ENCODE results near the gene CRTAP.
A peak's percentile ranks its signal among the peaks of the same experiment; 100 is the strongest.
"Not testable (repeated sequence)": the region's sequence is repeated elsewhere in the genome, so short reads cannot be mapped to it uniquely, and the experiment has no call there.

CRTAP gene

GRCh38 chr3:33145221-33145900, 31.5 kb downstream of the CRTAP start:
- no peak for DNase-seq

DNA sequence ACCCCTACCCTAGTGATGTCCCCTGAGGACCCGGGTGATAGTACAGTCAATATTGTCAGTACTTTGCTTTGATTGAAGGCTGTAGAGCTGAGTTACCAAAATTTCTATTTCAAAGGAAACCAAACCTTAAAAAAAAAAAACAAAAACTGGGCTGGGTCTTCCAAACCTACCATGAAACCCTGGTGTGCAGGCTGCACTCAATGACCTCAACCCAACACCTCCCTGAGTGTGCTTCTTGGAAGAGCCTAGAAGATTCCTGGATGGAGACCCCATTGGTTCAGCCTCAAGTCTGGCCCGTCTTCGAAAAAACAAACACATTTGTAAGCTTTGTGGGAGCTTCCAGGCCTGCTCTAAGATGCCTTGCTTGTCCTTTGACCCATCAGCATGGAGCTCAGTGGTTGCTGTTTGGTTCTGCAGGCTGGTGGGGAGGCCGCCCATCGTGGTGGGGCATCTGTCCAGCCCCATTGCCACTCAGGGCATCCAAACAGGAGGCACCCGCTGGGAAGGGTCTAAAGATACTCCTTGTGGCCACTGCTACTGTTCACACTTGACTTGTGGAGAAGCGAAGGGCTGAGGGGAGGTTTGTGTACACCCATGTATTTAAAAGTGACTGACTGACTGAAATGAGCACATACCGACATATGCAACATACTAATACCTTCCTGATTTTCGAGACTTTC, 32.2 kb downstream of the CRTAP start:
- no peak for DNase-seq

GRCh38 chr3:33146791-33147445, 33.1 kb downstream of the CRTAP start:
- no peak for DNase-seq

DNA sequence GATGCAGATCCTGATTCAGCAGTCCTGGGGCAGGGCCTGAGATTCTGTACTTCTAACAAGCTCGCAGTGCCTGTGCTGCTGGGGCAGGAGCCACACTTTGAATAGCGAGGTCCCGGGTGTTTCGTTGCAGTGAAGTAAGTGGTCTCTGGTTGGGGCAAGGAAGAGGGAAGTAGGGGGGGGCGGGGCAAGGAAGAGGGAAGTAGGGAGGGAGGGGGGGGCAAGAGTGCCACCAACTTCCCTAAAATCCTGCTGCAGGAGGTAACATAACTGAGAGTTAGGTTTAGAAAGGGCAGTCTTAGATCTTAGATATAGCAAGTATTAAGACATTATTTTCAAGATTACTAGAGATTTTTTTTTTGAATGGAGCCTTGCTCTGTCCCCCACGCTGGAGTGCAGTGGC, 35.5 kb downstream of the CRTAP start:
- DNase-seq, result no peak

- DNase-seq, result no peak
Measured at GRCh38 chr3:33152363-33153360, 38.8 kb downstream of the CRTAP start.

DNA sequence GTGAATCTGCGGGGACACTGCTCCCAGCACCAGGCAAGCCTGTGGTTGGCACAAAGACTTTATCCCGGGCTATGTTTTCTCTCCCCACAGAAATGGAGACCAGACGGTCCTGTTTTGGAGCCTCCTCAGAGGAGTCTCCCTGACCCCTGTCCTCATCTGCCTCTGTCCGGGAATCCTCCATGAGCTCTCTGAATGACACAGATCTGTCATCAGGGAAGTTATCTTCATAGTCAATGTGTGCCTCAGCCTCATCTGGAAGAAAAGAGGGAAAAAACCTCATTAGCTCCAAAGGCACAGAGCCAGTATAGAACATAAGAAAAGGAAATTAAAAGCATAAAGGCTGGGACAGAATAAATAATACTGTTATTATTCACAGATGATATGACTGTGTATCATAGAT, 40.0 kb downstream of the CRTAP start:
- no peak for DNase-seq

DNA sequence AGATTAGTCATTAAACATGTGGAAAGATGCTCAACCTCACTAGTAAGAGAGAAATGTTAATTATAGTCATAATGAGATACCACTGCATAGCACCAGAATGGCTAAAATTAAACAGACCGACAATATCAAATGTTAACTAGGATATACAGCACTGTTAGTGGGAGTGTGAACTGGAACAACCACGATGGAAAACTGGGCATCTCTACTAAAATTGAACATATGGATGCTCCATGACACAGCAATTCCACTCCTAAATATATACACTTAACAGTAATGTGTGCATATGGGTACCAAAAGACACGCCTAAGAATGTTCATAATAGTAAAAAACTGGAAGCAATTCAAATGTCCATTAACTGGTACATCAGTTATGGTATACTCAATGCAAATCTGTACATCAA, 41.5 kb downstream of the CRTAP start:
- no peak for DNase-seq

DNA sequence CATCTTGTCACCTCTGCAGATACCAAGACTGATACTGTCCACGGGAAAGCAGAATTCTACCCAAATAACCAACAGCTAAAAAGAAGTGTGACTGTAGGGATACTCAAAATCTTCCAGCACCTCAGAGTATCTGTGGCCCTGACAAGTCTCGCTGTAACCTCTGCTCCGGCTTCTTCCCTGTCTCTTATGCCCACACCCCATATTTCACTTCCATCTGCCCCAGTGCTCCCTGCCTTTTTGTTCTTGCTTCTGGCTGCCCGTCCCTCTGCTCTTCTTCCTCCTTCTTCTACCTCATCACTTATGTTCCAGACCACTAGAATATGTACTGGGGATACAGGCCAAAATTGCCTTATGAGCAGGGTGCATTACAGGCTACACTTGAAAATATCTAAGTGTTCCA, 45.4 kb downstream of the CRTAP start:
- no peak for DNase-seq

- DNase-seq, result no peak
Measured at GRCh38 chr3:33159981-33160380, 46.2 kb downstream of the CRTAP start.

GRCh38 chr3:33162621-33163020, 48.8 kb downstream of the CRTAP start:
- not testable (repeated sequence) for DNase-seq

DNA sequence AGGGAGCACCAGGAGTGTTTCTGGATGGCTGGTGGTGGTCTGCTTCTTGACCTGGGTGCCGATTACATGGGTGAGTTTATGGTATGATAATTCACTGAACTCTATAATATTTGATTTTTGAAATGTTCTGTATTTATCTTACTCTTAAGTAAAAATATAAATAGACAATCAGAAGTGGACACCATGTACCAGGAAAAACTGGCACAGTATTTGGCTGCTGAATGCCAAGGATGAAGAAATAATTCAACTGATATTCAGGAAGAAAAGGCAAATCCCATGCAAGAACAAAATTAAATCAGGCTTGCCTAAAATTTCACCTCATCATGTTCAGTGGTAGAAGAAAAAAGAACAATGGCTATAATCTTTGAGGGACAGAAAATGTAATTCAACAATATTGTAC, 51.6 kb downstream of the CRTAP start:
- DNase-seq, result no peak

DNA sequence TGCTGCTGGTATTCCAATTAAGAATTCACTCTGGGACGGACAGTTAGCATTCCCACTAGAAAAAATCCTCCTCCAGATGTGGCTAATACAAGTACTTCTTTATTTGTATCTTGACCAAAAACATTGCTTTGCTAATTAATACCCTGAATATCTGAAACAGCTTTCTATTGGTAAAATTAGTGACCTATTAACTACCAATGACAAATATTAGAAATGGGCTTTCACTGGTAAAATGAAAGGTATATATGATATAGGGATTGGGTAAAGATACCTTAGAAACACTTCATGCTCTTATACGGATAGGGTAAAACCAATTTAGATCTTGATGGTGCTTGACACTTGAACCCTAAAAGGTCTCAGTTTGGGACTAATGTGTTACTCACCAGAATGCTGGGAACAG, 52.3 kb downstream of the CRTAP start:
- DNase-seq, result no peak

DNA sequence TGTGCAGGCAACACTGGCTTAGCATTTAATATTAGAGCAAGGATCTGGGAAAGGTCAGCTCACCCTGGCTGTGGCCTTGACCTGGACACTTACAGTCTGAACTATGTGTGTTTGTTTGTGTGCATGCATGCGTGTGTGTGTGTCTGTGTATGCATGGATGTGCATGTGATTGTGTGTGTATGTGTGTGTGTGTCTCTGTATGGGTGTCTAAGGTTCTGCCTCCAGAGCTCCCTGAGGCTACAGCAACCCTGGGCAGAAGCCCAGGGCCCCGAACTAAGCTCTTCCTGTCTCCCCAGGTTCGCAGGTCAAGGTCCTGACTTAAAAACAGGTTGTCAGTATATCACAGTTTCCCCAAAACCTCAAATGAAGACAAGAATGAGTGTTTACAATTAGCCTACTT, 53.5 kb downstream of the CRTAP start:
- no peak for DNase-seq

GRCh38 chr3:33167716-33168336, 54.0 kb downstream of the CRTAP start:
- DNase-seq, result no peak

DNA sequence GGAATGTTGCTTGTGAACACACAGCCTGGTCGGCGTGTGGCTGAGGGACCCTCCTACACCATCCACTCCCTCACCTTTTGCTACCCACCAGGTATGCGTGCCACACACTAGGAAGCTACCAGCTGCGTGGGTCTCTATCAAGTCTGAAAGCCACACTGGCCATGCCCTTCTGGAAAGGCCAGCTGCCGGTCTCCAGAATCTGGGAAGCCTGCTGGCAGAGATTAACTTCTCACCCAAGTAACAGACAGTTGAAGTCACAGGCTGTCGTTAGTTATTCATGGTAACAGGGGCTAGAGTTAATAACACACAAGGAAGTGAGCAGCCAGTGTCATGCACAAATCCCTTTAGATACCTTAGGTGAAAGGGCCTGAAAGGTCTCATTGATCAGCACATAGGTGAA, 56.7 kb downstream of the CRTAP start:
- DNase-seq, result no peak

DNA sequence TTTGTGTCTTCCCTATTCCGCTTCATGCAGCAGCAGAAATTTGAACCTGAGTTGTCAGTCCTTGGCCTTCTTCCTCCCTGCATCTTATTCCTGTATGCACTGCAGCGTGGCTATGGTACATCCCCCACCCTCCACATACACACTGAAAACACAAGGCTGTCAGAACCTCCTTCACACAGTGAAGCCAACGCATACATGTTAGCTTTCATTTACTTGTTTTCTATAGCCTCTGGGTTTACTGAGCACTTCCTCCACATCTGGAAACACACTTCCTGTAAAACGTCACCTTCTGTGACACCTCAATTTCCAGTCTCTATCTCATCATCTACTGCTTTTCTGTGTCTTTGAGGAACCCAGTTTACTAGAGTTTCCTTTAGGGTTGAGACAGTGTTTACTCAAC, 57.8 kb downstream of the CRTAP start:
- no peak for DNase-seq

DNA sequence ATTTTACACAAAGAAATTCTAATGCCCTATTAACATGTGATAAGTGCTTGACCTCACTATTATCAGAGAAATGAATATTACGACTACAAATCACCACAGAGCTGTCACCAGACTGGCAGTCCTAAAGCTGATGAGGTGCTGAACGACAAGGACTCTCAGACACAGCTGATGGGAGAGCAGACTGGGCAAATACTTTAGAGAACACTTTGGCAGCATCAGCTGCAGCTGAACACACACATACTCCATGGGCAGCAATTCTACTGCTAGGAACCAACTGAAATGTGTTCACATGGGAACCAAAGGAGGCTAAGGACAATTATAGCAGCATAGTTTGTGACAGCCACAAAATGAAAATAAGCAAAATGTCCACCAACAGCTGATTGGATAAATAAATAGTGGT, 59.3 kb downstream of the CRTAP start:
- peak; percentile 38 for DNase-seq

- DNase-seq, result no peak
Measured at GRCh38 chr3:33173672-33174071, 59.9 kb downstream of the CRTAP start.

- DNase-seq, result no peak
Measured at GRCh38 chr3:33174095-33174494, 60.3 kb downstream of the CRTAP start.

GRCh38 chr3:33174711-33175414, 61.0 kb downstream of the CRTAP start:
- DNase-seq, result no peak

GRCh38 chr3:33179132-33179531, 65.3 kb downstream of the CRTAP start:
- DNase-seq, result no peak

DNA sequence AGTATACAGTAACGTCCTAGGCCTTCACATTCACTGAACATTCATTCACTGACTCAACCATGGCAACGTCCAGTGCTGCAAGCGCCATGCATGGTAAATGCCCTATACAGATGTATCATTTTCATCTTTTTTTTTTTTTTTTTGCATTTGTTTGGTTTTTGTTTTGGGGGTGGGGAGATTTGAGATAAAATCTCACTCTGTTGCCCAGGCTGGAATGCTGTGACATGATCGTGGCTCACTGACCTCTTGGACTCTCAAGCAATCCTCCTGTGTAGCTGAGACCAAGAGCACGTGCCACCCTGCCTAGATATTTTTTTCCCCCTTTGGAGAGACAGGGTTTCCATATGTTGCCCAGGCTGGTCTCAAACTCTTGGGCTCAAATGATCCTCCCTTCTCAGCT, 67.4 kb downstream of the CRTAP start:
- no peak for DNase-seq
